Measurements from ENCODE around the gene TMOD3.

GRCh38 chr15:51842265-51842664, 12.8 kb downstream of the TMOD3 start:
- TF ChIP-seq MXI1 (IDR thresholded peaks at IDR 0.05; ENCODE audit: borderline replicate concordance, low read depth, low read length), result no peak
- TF ChIP-seq SMC3 (IDR thresholded peaks at IDR 0.05; ENCODE audit: low read depth, low read length), result no peak

Measured in IMR-90 (cell line).